ENCODE results near the gene MOB1B. TPM values are rescaled to one million over a fixed set of nuclear protein-coding genes. Genes with fewer than 3 reads are reported as not detected.

Gene MOB1B
- total RNA-seq, 2 experiments from 2014 or later = 20.3 to 20.5 TPM

DNA sequence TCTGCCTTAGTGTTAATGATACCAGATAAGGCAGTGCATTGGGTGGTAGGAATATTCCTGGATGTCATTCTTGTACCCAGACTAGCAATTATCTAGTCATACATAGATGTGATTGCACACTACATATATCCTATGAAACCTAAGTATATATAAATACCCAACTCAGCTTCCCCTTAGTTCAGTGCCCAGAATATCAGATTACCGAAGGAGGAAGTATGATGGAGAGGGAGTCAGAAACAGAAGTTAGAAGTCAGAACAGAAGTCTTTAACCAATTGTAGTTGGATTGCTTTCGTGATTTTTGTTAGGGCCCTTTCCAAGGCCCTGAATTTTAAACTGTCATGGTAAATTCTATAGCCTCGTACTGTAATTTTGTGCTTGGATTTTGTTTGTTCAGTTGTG, 42.9 kb downstream of the MOB1B start:
- ChIA-PET CTCF (no interaction called here), POLR2A (no interaction called here)

DNA sequence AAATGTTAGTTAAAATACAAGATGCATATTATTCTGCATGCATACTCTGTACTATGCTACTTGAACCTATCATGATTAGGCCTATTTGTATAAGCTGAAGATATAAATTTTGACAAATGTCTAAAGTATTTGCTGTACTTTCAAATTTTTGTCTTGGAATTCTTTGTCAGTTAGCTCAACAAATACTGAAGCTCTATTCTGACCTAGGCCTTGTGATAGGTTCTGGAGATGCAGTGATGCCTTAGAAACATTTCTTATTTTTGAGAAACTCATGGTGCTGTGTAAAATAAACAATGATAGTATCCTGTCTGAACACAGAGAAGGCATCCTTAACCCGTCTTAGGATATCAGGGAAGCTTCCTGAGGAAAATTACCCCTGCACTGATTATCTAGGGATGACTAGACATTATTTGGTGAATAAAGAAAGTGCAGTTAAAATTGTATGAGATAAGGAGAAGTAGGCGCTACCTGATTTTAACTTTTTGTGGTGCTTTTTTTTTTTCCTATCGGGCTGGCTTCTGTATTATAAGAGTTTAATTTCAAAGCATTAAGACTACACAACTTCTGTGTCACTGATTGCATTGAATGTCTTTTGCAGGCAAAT, 43.4 kb downstream of the MOB1B start:
- POLR2A ChIA-PET = no interaction called here
- CTCF ChIA-PET = no interaction called here

DNA sequence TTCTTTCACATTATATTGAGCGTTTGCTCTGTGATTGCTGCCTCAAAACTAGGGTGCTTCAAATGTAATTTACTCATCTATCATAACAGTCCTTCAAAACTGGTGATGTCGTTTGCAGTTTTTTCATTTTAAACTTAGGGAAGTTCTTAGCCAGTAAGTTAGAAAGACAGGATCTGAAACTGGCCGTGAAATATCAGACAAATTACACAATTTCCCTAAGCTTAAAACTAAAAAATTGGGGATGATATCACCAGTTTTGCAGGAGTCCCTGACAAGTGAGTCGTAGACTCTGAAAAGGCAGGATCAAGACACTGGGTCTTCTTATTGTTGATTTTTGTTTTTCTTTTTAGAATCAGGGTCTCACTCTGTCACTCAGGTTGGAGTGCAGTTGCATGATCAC, 44.8 kb downstream of the MOB1B start:
- ChIA-PET POLR2A (no interaction called here), CTCF (no interaction called here)

DNA sequence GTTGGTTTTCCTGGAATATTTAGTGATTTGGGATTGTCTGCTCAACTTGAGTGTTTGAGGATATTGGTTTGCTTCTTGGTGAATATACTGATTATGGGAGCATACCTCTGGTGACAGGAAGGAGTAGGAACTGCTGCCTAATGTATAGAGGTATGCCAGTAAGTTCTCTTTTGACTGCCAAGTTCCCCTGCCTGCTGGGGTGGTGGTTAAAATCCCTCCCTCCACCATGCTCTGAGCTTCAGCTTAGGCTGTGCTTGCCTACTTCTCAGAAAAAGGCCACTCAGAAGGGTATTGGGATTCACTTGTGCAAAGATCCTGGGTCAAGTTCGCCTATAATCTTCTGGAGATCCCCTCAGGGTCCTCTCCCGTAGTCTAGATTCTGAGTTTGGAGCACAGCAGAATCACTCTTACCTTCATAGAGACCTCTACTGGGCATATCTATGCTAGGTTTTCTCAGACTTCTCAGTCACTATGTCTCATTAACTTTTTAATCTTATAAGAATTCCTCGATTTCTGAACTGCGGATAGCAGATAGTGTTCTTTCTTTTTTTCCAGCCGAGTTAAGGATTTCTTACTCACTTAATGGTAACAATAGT, 46.6 kb downstream of the MOB1B start:
- ChIA-PET CTCF (no interaction called here), POLR2A (no interaction called here)

DNA sequence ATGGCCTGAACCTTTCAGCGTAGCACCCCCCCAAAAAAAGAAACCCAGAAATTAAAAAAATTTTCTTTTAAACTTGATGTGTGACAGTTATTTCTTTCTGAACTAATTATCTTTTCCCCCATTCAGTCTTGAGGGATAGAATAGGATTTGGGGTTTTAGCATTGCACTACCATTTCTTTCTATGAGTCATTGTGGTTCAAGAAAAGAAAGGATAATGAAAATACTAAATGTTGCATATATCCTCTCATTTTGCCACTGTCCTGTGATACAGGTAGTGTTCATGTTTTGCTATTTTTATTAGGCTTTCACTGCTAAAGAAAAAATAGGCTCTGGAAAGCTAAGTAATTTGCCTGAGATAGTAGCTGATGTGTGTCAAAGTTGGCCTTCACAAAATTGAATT, 51.9 kb downstream of the MOB1B start:
- ChIA-PET CTCF (no interaction called here), POLR2A (no interaction called here)

DNA sequence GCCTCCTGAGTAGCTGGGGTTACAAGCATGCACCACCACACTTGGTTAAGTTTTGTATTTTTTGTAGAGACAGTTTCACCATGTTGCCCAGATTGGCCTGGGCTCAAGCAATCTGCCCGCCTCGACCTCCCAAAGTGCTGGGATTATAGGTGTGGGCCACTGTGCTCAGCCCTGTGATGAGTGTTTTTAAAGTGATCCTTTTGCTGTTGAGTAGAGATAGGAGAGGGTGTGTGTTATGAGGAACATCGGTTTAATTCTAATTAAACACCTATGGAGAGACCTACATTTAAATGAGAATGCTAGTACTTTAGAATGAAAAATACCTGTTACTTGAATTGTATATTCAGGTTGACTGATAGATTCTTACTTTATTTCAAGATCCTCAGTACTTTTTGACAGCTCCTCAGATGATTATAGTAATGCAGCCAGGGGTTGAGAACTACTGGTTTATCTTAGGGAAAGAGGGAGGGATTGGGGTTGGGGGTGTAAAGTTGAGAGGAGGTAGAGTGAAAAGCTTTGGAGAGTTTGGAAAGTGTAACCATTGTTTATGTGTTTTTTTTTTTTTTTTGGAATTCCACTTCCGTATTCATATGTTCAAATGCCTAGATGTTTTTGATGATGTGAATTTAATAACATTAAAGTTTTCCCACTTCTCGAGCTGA, 54.5 kb downstream of the MOB1B start:
- POLR2A ChIA-PET = no interaction called here
- CTCF ChIA-PET = no interaction called here

DNA sequence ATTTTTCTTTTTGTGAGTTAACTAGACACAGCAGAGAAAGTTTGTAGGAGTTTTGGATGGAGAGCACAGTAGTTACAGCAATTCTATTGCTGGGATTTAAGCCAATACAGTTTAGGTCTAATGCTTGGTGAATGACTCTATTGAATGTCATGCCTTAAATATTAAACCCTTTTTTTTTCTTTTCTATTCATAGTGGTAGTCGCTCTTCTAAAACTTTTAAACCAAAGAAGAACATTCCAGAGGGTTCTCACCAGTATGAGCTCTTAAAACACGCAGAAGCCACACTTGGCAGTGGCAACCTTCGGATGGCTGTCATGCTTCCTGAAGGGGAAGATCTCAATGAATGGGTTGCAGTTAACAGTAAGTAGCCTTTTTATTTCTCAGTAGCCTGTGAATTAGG, 56.5 kb downstream of the MOB1B start:
- POLR2A ChIA-PET = no interaction called here
- CTCF ChIA-PET = no interaction called here

DNA sequence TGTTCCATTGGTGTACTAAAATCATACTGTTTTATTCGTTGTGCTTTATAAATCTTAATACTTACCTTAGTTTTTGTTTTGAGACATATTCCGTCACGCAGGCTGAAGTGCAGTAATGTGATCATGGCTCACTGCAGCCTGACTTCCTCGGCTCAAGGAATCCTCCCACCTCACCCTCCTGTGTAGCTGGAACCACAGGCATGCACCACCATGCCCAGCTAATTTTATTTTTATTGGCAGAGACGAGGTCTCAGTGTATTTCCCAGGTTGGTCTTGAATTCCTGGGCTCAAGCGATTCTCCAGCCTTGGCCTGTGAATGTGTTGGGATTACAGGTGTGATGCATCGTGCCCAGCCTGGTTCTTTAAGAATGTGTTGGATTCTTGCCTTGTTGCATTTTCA, 66.9 kb downstream of the MOB1B start:
- ChIA-PET CTCF (no interaction called here), POLR2A (no interaction called here)

DNA sequence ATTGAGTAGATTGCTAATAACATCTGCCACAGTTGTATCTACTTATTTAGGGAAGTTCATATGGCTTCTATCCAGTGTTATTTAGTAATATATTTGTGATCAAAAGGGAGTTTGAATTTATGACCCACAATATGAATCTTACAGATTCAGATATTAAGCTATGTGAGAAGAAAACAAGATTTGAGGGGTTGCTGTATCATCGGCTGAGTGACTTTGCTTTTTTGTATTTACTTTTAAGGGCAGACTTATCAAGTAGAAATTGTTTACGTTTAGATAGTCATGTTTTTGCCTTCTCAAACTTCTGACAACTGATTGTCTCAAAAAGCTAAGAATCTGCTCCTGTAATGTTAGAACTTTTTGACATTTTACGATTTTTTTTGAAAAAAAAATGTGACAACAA, 74.1 kb downstream of the MOB1B start:
- ChIA-PET CTCF (no interaction called here), POLR2A (no interaction called here)

DNA sequence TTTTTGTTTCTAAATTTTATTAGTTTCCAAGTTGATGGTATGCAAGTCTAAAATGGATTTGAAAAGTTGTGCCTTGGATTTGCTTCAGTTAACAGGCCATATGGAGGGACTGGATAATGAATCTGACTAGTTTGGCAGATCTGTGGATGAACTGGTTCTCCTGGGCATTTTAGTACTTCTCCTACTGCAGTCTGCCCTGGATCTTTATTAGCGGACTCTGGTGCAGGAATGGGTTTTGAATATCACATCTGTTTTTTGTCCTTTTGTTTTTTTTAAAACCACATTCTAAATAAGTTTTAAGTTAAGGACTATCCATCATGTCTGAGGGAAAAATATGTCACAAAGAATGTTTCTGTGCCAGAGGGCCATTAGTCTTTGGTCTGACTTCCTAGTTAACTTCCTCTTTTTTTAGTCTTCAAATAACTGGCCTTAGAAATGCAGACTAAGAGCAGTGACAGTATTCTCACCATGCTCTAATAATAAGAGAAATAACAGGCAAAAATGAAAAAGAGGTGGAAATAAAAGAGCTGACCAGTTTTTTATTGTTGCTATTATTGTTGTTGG, 77.4 kb downstream of the MOB1B start:
- CTCF ChIA-PET = no interaction called here

DNA sequence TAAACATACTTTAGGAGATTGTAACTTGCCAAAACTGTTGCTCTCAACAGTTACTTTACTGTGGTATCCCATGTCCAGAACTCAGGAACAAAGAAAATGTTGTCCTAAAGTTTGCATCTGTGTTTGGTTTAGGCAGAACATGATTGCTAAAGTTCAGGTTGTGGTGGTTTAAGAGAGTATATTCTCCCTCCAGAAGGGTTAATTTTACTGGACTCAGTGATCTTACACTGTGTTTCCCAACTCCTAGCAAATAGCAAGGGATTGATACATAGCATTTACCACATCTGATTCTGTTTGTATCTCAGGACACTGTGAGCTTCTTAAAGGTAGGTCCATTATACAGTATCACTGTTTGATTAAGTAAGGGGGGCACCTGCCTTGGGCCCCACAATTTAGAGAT, 78.0 kb downstream of the MOB1B start:
- CTCF ChIA-PET = no interaction called here
- POLR2A ChIA-PET = no interaction called here

More for the DNA sequence above, 77.4 kb downstream of the MOB1B start:
- POLR2A ChIA-PET = no interaction called here

DNA sequence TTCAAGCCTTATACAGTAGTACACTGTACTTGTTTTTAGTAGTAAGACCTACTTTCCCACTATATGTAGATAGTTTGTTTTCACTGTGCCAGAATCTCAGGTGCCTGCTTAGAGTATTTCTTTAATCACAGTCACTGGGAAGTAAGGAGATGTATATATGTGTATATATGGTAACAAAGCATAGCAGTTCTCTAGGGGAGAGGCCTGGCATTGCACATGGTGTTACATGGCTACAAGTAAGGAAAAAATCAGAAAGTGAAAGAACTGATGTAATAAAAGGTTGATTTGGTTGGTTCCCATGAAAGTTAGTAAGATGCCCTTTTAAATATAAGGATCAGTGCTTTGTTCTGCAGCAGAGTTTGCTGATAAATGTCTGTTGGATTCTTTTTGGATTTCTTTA, 81.9 kb downstream of the MOB1B start:
- ChIA-PET CTCF (no interaction called here), POLR2A (no interaction called here)

DNA sequence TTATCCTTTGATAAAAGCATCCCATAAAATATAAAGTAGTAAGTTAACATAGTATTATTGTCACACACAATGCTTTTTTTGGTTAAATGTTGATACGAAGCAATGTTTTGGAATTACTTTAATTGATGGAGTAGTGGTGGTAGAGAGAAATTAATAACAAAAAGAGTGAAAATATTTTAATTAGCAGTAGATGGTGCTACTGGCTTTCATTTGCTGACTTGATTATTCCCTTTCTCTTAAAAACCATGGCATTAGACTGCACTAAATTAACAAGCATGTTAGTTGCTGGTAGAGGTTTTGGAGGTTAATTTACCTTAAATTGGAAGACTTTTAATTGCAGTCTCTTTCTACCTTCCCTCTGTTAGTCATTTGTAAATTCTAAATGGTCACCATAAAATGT, 82.4 kb downstream of the MOB1B start:
- POLR2A ChIA-PET = no interaction called here
- CTCF ChIA-PET = no interaction called here

DNA sequence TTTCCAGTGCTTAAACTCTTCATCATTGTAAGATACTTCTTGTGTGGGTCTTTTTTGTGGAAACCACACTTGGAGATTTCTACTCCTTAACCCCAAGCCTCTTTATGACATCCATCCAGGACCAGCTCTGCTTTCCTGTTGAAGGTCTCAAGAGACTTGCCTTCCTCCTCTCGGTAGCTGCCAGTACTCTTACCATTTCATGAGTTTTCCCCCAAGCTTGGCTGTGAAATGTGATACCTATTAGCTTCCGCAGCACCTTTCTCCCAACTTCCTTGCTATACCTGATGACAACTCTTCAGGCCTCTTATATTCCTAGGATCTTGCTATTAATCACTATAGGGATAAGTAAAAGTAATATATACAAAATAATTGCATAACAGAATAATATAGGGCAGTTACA, 89.4 kb downstream of the MOB1B start:
- ChIA-PET POLR2A (no interaction called here), CTCF (no interaction called here)

DNA sequence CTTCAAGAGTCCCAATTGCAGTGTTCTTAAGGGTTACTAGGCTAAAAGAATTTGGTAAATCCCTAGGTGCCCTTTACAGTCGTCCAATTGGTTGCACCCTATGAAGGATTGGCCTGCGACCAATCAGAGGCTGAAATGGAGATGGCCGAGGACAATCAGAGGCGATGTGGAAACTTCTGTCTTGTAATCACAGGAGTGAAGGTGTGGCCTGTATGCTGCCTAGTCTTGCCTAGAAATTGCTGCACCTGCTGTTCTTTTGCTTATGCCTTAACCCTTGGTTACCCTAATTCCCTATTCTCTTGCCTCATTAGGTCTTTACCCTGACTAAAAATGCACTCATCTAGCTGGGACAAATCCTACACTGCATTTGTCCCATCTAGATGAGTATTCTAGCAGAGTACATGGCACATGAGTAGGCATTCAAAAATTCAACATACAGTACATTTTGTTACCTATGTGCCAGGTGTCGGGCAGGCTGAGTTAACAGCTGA, 90.3 kb downstream of the MOB1B start:
- POLR2A ChIA-PET = interaction anchor here (2.5 kb wide), 1 partner anchor 91 kb away, joined by 8 read pairs; the partner anchor contains the start of gene MOB1B
- CTCF ChIA-PET = interaction anchor here (0.6 to 3.8 kb wide), 2 partner anchors 18 to 275 kb away, joined by 4 to 12 read pairs; no protein-coding TSS in a partner anchor

DNA sequence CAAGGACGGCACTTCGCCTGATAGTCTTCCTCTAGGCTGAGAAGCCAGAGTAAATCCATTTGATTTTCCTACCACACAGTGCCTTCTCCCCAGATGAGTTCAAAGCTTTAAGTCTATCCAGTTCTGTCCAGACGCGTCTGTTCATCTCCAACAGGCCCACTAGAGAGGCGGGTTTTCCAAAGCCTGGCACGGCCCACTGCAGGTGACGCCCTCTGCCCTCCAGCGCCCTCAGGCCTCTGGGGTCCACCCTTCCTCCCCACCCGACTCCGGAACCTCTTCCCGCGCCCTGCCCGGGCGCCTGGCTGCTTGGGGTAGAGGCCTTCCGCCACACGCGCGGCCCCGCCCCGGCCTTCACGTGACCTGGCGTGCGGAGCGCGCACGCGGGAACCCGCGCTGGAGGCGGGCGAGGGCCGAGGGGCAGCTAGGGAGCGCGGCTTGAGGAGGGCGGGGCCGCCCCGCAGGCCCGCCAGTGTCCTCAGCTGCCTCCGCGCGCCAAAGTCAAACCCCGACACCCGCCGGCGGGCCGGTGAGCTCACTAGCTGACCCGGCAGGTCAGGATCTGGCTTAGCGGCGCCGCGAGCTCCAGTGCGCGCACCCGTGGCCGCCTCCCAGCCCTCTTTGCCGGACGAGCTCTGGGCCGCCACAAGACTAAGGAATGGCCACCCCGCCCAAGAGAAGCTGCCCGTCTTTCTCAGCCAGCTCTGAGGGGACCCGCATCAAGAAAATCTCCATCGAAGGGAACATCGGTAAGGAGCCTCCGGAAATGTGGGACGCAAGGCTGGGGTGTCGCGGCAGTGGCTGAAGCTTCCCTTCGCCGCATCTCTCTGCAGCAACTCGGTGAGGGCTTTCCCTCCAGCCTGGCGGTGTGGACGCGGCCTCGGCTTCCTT, 91.3 kb downstream of the MOB1B start, which contains the start of gene DCK:
TSS of gene DCK (plus strand) at position 469 of the 888 bp plus-strand sequence. CDS start at position 656, 187 bp downstream.
- ChIA-PET CTCF (interaction anchor here (0.6 to 3.8 kb wide), 4 partner anchors 14 to 274 kb away, joined by 3 to 12 read pairs (median 4); no protein-coding TSS in a partner anchor), POLR2A (interaction anchor here (1.0 to 2.5 kb wide), 5 partner anchors 11 to 155 kb away, joined by 3 to 8 read pairs (median 7); partner anchors contain the start of genes GRSF1 and MOB1B)

DNA sequence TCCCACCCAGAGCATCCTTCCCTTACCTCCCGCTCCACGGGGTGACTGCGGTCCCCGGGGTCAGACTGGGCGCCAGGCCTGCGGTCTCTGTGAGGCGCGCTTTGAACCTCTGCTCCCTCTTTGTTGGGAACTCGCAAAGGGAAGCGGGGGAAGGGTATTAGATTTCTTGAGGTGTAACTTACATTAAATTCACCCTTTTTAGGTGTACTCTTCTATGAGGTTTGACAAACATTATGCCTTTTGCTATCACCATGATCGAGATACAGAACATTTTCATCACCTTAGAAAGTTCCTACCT, 91.8 kb downstream of the MOB1B start:
- CTCF ChIA-PET = interaction anchor here (0.6 to 3.8 kb wide), 3 partner anchors 13 to 86 kb away, joined by 3 to 12 read pairs (median 5); no protein-coding TSS in a partner anchor
- POLR2A ChIA-PET = interaction anchor here (1.0 to 2.5 kb wide), 5 partner anchors 10 to 155 kb away, joined by 3 to 8 read pairs (median 7); partner anchors contain the start of genes GRSF1 and MOB1B

DNA sequence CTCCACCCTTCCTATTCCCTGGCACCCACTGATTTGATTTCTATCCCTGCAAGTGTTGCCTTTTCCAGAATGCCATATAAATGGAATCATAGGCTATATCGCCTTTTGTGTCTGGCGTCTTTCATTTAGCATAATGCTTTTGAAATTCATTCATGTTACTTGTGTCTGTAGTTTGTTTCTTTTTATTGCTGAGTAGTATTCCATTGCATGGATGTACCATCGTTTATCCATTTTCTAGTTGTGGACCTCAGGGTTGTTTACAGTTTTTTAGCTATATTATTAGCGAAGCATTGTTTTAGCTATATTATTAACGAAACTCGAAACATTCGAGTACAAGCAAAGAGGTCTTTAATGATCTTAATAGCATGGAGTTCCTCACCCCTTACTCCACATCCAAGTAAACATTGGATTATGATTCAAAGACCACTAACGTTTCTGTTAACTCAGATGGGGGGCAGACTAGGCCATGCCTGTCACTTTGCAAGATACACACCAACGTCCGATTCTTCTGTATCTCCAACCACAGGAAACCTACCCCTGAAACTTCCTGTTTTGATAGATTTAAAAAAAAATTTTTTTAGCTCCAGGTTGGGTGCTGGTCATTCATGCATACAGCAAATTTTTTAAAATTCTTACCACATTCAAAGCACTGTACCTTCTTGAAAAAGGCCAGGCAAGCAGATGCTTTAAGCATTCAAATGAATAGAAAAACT, 92.4 kb downstream of the MOB1B start:
- ChIA-PET CTCF (interaction anchor here (0.6 to 3.8 kb wide), 3 partner anchors 16 to 331 kb away, joined by 3 to 12 read pairs (median 3); no protein-coding TSS in a partner anchor), POLR2A (interaction anchor here (1.1 to 2.5 kb wide), 4 partner anchors 10 to 156 kb away, joined by 3 to 8 read pairs (median 8); partner anchors contain the start of gene MOB1B)

DNA sequence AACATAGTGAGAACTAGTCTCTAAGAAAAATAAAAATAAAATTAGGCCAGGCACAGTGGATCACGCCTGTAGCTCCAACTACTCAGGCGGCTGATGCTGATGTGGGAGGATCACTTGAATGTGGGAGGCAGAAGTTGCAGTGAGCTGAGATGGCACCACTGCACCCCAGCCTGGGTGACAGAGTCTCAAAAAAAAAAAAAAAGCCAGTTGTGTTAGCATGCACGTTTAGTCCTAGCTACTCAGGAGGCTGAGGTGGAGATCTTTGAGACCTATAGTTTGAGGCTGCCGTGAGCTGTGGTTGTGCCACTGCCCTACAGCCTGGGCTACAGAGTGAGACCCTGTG, 93.8 kb downstream of the MOB1B start:
- POLR2A ChIA-PET = no interaction called here
- CTCF ChIA-PET = interaction anchor here (0.5 to 3.8 kb wide), 3 partner anchors 14 to 240 kb away, joined by 3 to 12 read pairs (median 3); partner anchors contain the start of gene MOB1B

Measured in activated CD8-positive, alpha-beta memory T cell treated with anti-CD3 and anti-CD28 coated beads for 36 hours (primary cell).